ENCODE measurements around the gene CROCC. TPM values are rescaled to one million over a fixed set of nuclear protein-coding genes. Genes with fewer than 3 reads are reported as not detected.

Gene CROCC
- total RNA-seq, 6 experiments from 2014 or later, result 6.5 to 12.7 (median 9.4) TPM

GRCh38 chr1:17020502-17020901, 98.8 kb downstream of the CROCC start:
- no peak overlapping the region for H3K27ac ChIP-seq
- 83% methylated on average over 1 of the region's 2 CpGs for WGBS (ENCODE audit: insufficient coverage, low coverage, low lambda C conversion rate, missing lambda C conversion rate)
- TF ChIP-seq, protein P1, sequence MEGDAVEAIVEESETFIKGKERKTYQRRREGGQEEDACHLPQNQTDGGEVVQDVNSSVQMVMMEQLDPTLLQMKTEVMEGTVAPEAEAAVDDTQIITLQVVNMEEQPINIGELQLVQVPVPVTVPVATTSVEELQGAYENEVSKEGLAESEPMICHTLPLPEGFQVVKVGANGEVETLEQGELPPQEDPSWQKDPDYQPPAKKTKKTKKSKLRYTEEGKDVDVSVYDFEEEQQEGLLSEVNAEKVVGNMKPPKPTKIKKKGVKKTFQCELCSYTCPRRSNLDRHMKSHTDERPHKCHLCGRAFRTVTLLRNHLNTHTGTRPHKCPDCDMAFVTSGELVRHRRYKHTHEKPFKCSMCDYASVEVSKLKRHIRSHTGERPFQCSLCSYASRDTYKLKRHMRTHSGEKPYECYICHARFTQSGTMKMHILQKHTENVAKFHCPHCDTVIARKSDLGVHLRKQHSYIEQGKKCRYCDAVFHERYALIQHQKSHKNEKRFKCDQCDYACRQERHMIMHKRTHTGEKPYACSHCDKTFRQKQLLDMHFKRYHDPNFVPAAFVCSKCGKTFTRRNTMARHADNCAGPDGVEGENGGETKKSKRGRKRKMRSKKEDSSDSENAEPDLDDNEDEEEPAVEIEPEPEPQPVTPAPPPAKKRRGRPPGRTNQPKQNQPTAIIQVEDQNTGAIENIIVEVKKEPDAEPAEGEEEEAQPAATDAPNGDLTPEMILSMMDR (IDR thresholded peaks at IDR 0.05), result no peak
- no peak for TF ChIP-seq POLR2A (IDR thresholded peaks at IDR 0.05)
- H3K4me3 ChIP-seq, result no peak overlapping the region
- no peak for ATAC-seq
- peaks cover 0 to 5% (median 0%) of the 10 kb centered on the region in 4 donors for H3K4me1 ChIP-seq
- H3K36me3 ChIP-seq, result peaks cover 0 to 81% (median 50%) of the 10 kb centered on the region in 4 donors
- no peaks in the 10 kb centered on the region for H3K27me3 ChIP-seq
- intact Hi-C loops (cut with DNase I), result no loop called here
- H3K9me3 ChIP-seq, result no peaks in the 10 kb centered on the region
- DNase-seq, result peak in 1 of 3 donors; percentile 1

DNA sequence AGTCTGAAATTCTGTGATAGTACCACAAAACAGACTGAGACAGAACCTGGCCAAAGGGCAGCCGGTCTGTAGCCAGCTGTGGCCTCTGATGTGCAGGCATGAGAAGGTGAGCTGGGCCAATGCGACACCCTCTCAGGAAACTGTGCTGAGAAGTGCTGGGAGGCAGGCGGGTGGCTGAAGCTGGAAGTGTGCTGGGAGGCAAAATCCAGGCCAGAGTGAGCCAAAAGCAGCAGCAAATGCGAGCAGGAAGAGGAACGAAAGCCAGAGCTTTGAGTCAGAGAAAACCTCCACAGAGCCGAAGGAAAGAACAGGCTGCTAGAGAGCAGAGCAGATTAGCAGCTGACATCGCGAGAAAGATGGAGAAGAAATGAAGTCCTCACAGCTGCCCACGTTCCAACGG, 100.2 kb downstream of the CROCC start:
- Histone ChIP-seq H3K9me3 (no peaks in the 10 kb centered on the region), H3K4me3 (no peak overlapping the region), H3K4me1 (no peaks in the 10 kb centered on the region), H3K27ac (no peak overlapping the region), H3K27me3 (no peaks in the 10 kb centered on the region), H3K36me3 (peaks cover 0 to 94% (median 55%) of the 10 kb centered on the region in 4 donors)
- DNase-seq (peak in 1 of 3 donors; percentile 31), ATAC-seq (no peak)
- intact Hi-C loops (cut with DNase I), result no loop called here
- TF ChIP-seq, protein P1 (IDR thresholded peaks at IDR 0.05), result no peak
- TF ChIP-seq POLR2A (IDR thresholded peaks at IDR 0.05), result no peak
- 86% methylated on average over 9 of the region's 10 CpGs for WGBS (ENCODE audit: insufficient coverage, low coverage, low lambda C conversion rate, missing lambda C conversion rate)

Small RNA genes within 50 kb of the gene (small RNA-seq; reads per million reads assigned to genes)
- gene RNU1-2, result 0 reads per million in 2 experiments
- gene RNU1-5P, result 0 reads per million in 2 experiments

Other genes starting within 250 kb of the CROCC start
- gene RNU1-4, start 181.4 kb upstream of the CROCC start, total RNA-seq, result 1,000 to 10,000 TPM in 3 of 6 experiments, 100 to 1,000 TPM in 1, under 1 TPM in 2; under 0.01 to 3,377 (median 977) TPM
- 1,000 to 10,000 TPM in 3 of 6 experiments, 100 to 1,000 TPM in 1, under 1 TPM in 2; under 0.01 to 3,377 (median 977) TPM for gene RNU1-2, start 26.0 kb upstream of the CROCC start, total RNA-seq
- gene MFAP2, start 58.7 kb downstream of the CROCC start, total RNA-seq, result 1 to 10 TPM in 2 of 6 experiments, under 1 TPM in 1, not detected in 3; 0.35 to 1.3 (median 1.2) TPM
- 10 to 100 TPM in 3 of 6 experiments, 1 to 10 TPM in 3; 5.0 to 12.5 (median 9.2) TPM for gene ATP13A2, start 90.0 kb downstream of the CROCC start, total RNA-seq
- gene SDHB, start 132.1 kb downstream of the CROCC start, total RNA-seq, result 100 to 1,000 TPM; 139 to 244 (median 178) TPM
- gene PADI2, start 197.5 kb downstream of the CROCC start, total RNA-seq, result 1 to 10 TPM in 1 of 6 experiments, under 1 TPM in 5; 0.20 to 1.4 (median 0.78) TPM